Measurements from ENCODE around the gene PLSCR3. TPM values are rescaled to one million over a fixed set of nuclear protein-coding genes. Genes with fewer than 3 reads are reported as not detected.

The PLSCR3 gene
- total RNA-seq, 2 experiments from 2014 or later, result 66.3 to 70.3 TPM

GRCh38 chr17:7432296-7432695 lies 38.0 kb upstream of the PLSCR3 start:
- H3K9me3 ChIP-seq (ENCODE audit: control insufficient read depth in 1 of 2, insufficient read depth in 1 of 2, low read length in 2 of 2), result no peaks in the 10 kb centered on the region
- DNase-seq (no peak), ATAC-seq (ENCODE audit: poor library complexity) (no peak)
- H3K36me3 Mint-ChIP-seq (ENCODE audit: low read depth), result peaks cover 4% of the 10 kb centered on the region
- TF ChIP-seq CTCF (IDR thresholded peaks at IDR 0.05), result no peak
- no peaks in the 10 kb centered on the region for H3K27me3 Mint-ChIP-seq
- no peak overlapping the region for H3K27ac Mint-ChIP-seq
- no peak overlapping the region for H3K4me3 Mint-ChIP-seq
- CTCF ChIA-PET, result interaction anchor here (0.9 to 1.3 kb wide), 2 partner anchors 77 to 218 kb away, joined by 3 to 5 read pairs; partner anchors contain the start of gene TMEM95
- intact Hi-C loops (cut with DNase I, micrococcal nuclease), result loop anchor here (1.0 to 10.0 kb wide), 3 partner anchors 25 to 47 kb away; partner anchors contain the start of genes NLGN2 (in 1 of the 2), PLSCR3 (in 1 of the 2) and TNK1 (in 1 of the 2)
- no peaks in the 10 kb centered on the region for H3K27me3 ChIP-seq (ENCODE audit: control insufficient read depth in 1 of 2, insufficient read depth in 2 of 2, low read length in 2 of 2)
- H3K4me1 ChIP-seq (ENCODE audit: insufficient read depth, low read length), result peaks cover 22% of the 10 kb centered on the region
- no peaks in the 10 kb centered on the region for H3K36me3 ChIP-seq (ENCODE audit: insufficient read depth, low read length)
- POLR2A ChIA-PET, result no interaction called here
- no peak overlapping the region for H3K4me3 ChIP-seq (ENCODE audit: low read length)
- H3K27ac ChIP-seq (ENCODE audit: low read depth in 1 of 2, low read length in 2 of 2), result no peak overlapping the region
- H3K9me3 Mint-ChIP-seq, result no peaks in the 10 kb centered on the region
- H3K4me1 Mint-ChIP-seq (ENCODE audit: low read depth), result peaks cover 19% of the 10 kb centered on the region

- CTCF ChIA-PET, result interaction anchor here (0.6 to 1.3 kb wide), 2 partner anchors 76 to 165 kb away, joined by 3 to 5 read pairs; partner anchors contain the start of gene TMEM95
Measured at GRCh38 chr17:7431231-7431630, 36.9 kb upstream of the PLSCR3 start.

GRCh38 chr17:7429722-7430121 lies 35.4 kb upstream of the PLSCR3 start:
- H3K27me3 ChIP-seq (ENCODE audit: control insufficient read depth in 1 of 2, insufficient read depth in 2 of 2, low read length in 2 of 2), result no peaks in the 10 kb centered on the region
- H3K9me3 ChIP-seq (ENCODE audit: control insufficient read depth in 1 of 2, insufficient read depth in 1 of 2, low read length in 2 of 2), result no peaks in the 10 kb centered on the region
- no peak overlapping the region for H3K4me3 Mint-ChIP-seq
- no peaks in the 10 kb centered on the region for H3K4me1 ChIP-seq (ENCODE audit: insufficient read depth, low read length)
- no peaks in the 10 kb centered on the region for H3K27me3 Mint-ChIP-seq
- H3K36me3 ChIP-seq (ENCODE audit: insufficient read depth, low read length), result no peaks in the 10 kb centered on the region
- CTCF ChIA-PET, result no interaction called here
- H3K4me3 ChIP-seq (ENCODE audit: low read length), result no peak overlapping the region
- no peak overlapping the region for H3K27ac ChIP-seq (ENCODE audit: low read depth in 1 of 2, low read length in 2 of 2)
- H3K4me1 Mint-ChIP-seq (ENCODE audit: low read depth), result no peaks in the 10 kb centered on the region
- DNase-seq, result no peak
- H3K36me3 Mint-ChIP-seq (ENCODE audit: low read depth), result no peaks in the 10 kb centered on the region
- intact Hi-C loops (cut with DNase I, micrococcal nuclease), result loop anchor here (5.0 to 10.0 kb wide), 2 partner anchors 37 to 45 kb away; partner anchors contain the start of genes PLSCR3 (in 1 of the 2) and TNK1 (in 1 of the 2)
- no peak overlapping the region for H3K27ac Mint-ChIP-seq
- H3K9me3 Mint-ChIP-seq, result no peaks in the 10 kb centered on the region
- POLR2A ChIA-PET, result interaction anchor here (1.3 kb wide), 1 partner anchor 25 kb away, joined by 3 read pairs; no protein-coding TSS in a partner anchor
- no peak for TF ChIP-seq CTCF (IDR thresholded peaks at IDR 0.05)
- no peak for ATAC-seq (ENCODE audit: poor library complexity)

More at GRCh38 chr17:7431231-7431630, 36.9 kb upstream of the PLSCR3 start:
- H3K9me3 Mint-ChIP-seq, result no peaks in the 10 kb centered on the region
- no peak overlapping the region for H3K4me3 ChIP-seq (ENCODE audit: low read length)
- no peak overlapping the region for H3K27ac Mint-ChIP-seq
- peaks cover 11% of the 10 kb centered on the region for H3K4me1 ChIP-seq (ENCODE audit: insufficient read depth, low read length)
- no peaks in the 10 kb centered on the region for H3K27me3 Mint-ChIP-seq
- peaks cover 11% of the 10 kb centered on the region for H3K4me1 Mint-ChIP-seq (ENCODE audit: low read depth)
- H3K9me3 ChIP-seq (ENCODE audit: control insufficient read depth in 1 of 2, insufficient read depth in 1 of 2, low read length in 2 of 2), result no peaks in the 10 kb centered on the region
- no peak for TF ChIP-seq CTCF (IDR thresholded peaks at IDR 0.05)
- no peaks in the 10 kb centered on the region for H3K27me3 ChIP-seq (ENCODE audit: control insufficient read depth in 1 of 2, insufficient read depth in 2 of 2, low read length in 2 of 2)
- intact Hi-C loops (cut with DNase I, micrococcal nuclease), result loop anchor here (5.0 to 10.0 kb wide), 2 partner anchors 39 to 46 kb away; partner anchors contain the start of genes PLSCR3 (in 1 of the 2) and TNK1 (in 1 of the 2)
- no peak overlapping the region for H3K4me3 Mint-ChIP-seq
- POLR2A ChIA-PET, result no interaction called here
- peaks cover 4% of the 10 kb centered on the region for H3K36me3 Mint-ChIP-seq (ENCODE audit: low read depth)
- no peak overlapping the region for H3K27ac ChIP-seq (ENCODE audit: low read depth in 1 of 2, low read length in 2 of 2)
- H3K36me3 ChIP-seq (ENCODE audit: insufficient read depth, low read length), result no peaks in the 10 kb centered on the region
- DNase-seq (no peak), ATAC-seq (ENCODE audit: poor library complexity) (no peak)

Data from CD4-positive, alpha-beta T cell (primary cell).